ENCODE results near the gene KLHL9.

Gene KLHL9

GRCh38 chr9:21317956-21318923 lies 17.0 kb downstream of the KLHL9 start:
- no peak for DNase-seq (ENCODE audit: low read depth)

GRCh38 chr9:21316860-21317259 lies 18.3 kb downstream of the KLHL9 start:
- no peak for DNase-seq (ENCODE audit: low read depth)

DNA sequence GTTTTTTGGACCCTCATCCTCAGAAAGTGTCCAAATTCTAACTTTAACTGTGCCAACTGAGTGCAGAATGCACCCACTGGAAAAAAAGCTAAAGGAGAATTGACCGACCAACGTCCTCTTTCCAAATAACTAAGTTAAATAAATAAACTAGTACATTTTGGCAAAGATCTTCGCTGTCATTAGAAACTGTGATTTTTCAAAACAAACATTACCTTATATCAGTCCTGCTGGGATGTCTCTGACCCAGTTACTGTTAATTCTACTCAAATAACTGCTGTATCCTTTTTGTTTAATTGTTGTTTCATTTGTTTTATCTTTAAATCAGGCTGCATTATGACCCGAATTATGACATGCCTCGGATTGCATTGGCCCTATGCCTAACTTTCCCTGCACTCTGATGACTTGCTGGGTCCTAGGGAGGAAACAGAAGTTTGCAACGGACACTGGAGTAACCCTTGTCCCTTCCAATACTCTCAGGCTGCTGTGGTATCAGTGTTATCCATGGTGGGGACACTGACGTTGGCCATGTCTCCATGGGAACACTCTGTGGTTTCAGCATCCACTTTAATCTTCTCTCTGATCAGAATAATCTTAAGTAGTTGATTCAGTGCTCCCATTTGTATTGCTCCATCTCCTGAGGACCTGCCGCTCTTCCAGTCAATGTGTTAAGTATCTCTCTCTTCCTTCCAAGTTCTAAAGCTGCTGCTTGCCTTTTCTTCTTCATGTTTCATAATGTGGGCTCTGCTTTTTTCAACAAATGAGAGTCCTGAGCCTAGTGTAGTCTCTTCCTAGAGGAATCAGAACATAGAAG lies 19.0 kb downstream of the KLHL9 start:
- no peak for DNase-seq (ENCODE audit: low read depth)

DNA sequence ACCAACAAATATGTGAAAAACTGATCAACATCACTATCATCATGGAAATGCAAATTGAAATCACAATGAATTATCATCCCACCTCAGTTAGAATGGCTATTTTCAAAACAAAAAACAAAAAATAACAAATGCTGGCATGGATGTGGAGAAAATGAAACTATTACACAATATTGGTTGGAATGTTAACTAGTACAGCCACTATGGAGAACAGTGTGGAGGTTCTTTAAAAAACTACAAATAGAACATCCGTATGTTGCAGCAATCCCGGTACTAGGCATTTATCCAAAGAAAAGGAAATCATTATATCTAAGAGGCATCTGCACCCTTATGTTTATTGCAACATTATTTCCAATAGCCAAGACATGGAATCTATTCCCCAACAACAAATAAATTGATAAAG lies 21.1 kb downstream of the KLHL9 start:
- DNase-seq (ENCODE audit: low read depth), result no peak

GRCh38 chr9:21311889-21312288 lies 23.3 kb downstream of the KLHL9 start:
- DNase-seq (ENCODE audit: low read depth), result no peak

DNA sequence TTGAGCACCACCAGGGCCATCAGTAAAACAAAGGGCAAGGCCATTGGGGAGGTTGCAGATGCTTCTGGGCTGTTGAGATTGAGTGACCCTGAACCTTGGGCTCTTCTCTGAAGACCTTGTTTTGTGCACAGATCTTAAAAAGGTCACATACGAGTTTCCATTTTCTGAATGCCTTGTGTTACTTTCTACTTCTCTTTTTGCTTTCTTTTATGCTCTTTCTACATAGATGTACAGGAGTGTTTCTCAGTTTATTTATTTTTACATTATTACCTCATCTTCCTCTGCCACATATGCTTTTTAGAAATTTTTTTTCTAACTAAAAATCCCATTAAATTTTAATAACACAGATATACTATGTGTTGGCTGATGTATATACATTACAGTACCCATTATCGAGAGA lies 30.0 kb downstream of the KLHL9 start, which contains the start of gene IFNA5:
IFNA5 (minus strand) TSS at position 101 of the 400 bp plus-strand sequence; CDS start at position 44, 57 bp downstream.
- DNase-seq (ENCODE audit: low read depth), result no peak

DNA sequence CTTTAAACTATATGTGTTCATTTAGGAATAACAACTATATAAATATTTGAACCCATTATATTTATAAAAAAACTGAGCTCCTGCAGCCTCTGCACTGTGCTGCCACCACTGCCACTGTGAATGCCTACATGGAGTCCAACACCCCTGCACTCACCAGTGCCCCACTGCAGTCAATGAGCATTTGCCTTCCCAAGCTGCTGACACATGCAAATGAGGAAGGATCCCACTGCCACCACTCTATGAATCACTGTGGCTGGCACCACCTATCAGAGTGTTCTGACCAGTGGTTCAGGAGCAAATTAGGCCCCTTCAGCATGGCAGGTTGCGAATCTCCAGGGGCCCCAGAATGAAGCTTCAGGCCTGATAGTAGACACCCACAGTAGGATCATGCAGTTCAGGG lies 39.2 kb downstream of the KLHL9 start:
- no peak for DNase-seq (ENCODE audit: low read depth)

GRCh38 chr9:21294904-21295538 lies 40.2 kb downstream of the KLHL9 start:
- DNase-seq (ENCODE audit: low read depth), result no peak

GRCh38 chr9:21294364-21294774 lies 40.8 kb downstream of the KLHL9 start:
- DNase-seq (ENCODE audit: low read depth), result no peak

DNA sequence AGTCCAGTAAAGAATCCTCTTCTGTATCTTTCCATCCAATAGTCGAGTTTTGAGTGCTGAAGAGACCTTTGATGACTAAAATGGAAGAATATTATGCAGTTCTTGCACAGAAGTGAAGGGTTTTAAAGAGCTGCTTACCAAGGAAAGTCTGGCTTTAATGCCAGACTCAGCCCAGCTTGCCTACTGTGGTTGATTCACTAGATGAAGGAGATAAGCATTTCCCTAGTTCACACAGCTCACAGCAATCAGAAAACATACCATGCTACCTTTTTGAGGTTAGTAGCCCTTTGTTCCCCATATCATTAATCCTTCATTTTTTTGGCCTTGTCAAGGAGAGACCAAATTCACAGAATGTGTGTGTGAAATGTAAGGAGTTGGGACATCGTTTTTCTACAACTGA lies 45.4 kb downstream of the KLHL9 start:
- DNase-seq (ENCODE audit: low read depth), result no peak

- DNase-seq (ENCODE audit: low read depth), result no peak
Observed at GRCh38 chr9:21287280-21287679, 47.9 kb downstream of the KLHL9 start.

DNA sequence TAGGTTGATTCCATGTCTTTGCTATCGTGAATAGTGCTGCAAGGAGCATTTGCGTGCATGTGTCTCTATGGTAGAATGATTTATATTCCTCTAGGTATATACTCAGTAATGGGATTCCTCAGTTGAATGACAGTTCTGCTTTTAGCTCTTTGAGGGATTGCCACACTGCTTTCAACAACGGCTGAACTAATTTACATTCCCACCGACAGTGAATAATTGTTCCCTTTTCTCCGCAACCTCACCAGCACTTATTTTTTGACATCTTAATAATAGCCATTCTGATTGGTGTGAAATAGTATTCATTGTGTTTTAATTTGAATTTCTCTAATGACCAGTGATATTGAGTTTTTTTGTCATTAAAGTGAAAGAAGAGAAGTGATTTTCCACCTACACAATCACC lies 48.5 kb downstream of the KLHL9 start:
- DNase-seq (ENCODE audit: low read depth), result no peak

DNA sequence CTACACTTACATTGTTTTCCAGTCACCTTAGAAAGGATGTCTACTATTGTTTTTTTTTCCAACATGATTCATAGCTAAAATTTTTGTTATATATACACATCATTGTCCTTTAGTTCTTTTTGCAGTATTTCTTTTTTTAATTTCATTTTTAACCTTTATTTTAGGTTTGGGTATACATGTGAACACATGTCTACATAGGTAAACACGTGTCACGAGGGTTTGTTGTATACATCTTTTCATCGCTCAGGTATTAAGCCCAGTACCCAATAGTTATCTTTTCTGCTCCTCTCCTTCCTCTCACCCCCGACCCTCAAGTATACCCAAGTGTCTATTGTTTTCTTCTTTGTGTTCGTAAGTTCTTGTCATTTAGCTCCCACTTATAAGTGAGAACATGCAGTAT lies 49.1 kb downstream of the KLHL9 start:
- no peak for DNase-seq (ENCODE audit: low read depth)

DNA sequence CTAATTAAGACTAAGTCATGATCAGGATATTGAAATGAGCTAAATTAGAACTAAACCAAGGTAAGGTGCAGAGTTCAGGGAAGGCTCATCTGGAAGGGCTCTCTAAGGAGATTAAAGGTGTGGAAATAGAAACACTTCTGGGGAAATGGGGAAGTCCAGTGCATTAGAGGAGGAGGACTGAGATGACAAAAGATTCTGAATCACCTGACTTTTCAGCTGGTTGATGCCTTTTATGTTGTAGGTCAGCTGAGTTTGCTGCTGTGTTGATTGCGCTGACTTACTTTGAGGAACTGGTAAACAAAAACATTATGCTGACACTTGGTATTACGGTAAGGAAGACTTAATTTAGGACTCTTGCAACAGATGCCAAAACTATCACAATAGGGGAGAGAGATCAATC lies 53.9 kb downstream of the KLHL9 start:
- DNase-seq (ENCODE audit: low read depth), result no peak

All from stimulated activated CD8-positive, alpha-beta memory T cell treated with anti-CD3 and anti-CD28 coated beads, Interleukin-7, amount 100 ng/mL, for 24 hours (primary cell).